Right lung (tissue), 5 donors: ENCODE data around the gene MYB. TPM values are rescaled to one million over a fixed set of nuclear protein-coding genes. Genes with fewer than 3 reads are reported as not detected.

ENCODE experiments used
- DNase-seq, 2 donors: peaks; one replicate each; pipeline ENCODE4 v3.0.0-alpha.2; 2013
- polyA plus RNA-seq, 5 donors: library from polyadenylated mRNA; unstranded; fragments of 120-200 nt; gene quantifications; one replicate each; pipeline versions ENCODE4 v1.2.1 to v1.2.3, GENCODE V29; 2013; ENCODE audit warnings: inconsistent platforms in 1 of 5, low replicate concordance in 1 of 5; ENCODE audit not compliant: insufficient read length in 5 of 5, insufficient read depth in 1 of 5

MYB gene
- polyA plus RNA-seq, 5 donors = 3.1 to 5.9 (median 5.0) TPM

GRCh38 chr6:135186255-135186654, 5.1 kb downstream of the MYB start:
- DNase-seq = no peak

GRCh38 chr6:135187372-135187771, 6.3 kb downstream of the MYB start:
- no peak for DNase-seq

GRCh38 chr6:135188718-135189117, 7.6 kb downstream of the MYB start:
- DNase-seq = no peak

GRCh38 chr6:135189344-135189743, 8.2 kb downstream of the MYB start:
- DNase-seq = no peak

GRCh38 chr6:135191508-135192255, 10.6 kb downstream of the MYB start:
- no peak for DNase-seq

GRCh38 chr6:135192256-135193174, 11.4 kb downstream of the MYB start:
- no peak for DNase-seq

- DNase-seq = no peak
Observed at GRCh38 chr6:135193221-135193620, 12.1 kb downstream of the MYB start.

- DNase-seq = no peak
Observed at GRCh38 chr6:135195041-135195440, 13.9 kb downstream of the MYB start.

- no peak for DNase-seq
Observed at GRCh38 chr6:135195522-135195921, 14.4 kb downstream of the MYB start.

- DNase-seq = no peak
Observed at GRCh38 chr6:135196739-135197510, 15.8 kb downstream of the MYB start.

- DNase-seq = no peak
Observed at GRCh38 chr6:135202836-135203235, 21.7 kb downstream of the MYB start.

GRCh38 chr6:135204951-135205350, 23.8 kb downstream of the MYB start:
- DNase-seq = no peak

GRCh38 chr6:135209803-135210202, 28.7 kb downstream of the MYB start:
- no peak for DNase-seq

- no peak for DNase-seq
Observed at GRCh38 chr6:135210632-135211305, 29.7 kb downstream of the MYB start.

- DNase-seq = no peak
Observed at GRCh38 chr6:135211306-135211702, 30.2 kb downstream of the MYB start.

GRCh38 chr6:135212020-135212806, 31.1 kb downstream of the MYB start:
- peak in 1 of 2 donors; percentile 1 for DNase-seq

GRCh38 chr6:135212935-135213334, 31.8 kb downstream of the MYB start:
- no peak for DNase-seq

GRCh38 chr6:135213616-135214015, 32.5 kb downstream of the MYB start:
- DNase-seq = no peak

GRCh38 chr6:135215160-135215559, 34.1 kb downstream of the MYB start:
- DNase-seq = no peak

- no peak for DNase-seq
Observed at GRCh38 chr6:135215563-135215962, 34.5 kb downstream of the MYB start.

GRCh38 chr6:135217663-135218062, 36.6 kb downstream of the MYB start:
- no peak for DNase-seq
